Erythroblast (primary cell): ENCODE measurements around the gene TRIO.

Experiments
- GATA1 ChIP-seq: IDR thresholded peaks from 2 replicates; pipeline ENCODE4 v1.6.1; 2011; ENCODE audit warnings: low read depth, mild to moderate bottlenecking, control low read depth, low read length, moderate library complexity
- POLR2A ChIP-seq: IDR thresholded peaks from 2 replicates; pipeline ENCODE4 v1.6.1; 2011; ENCODE audit warnings: mild to moderate bottlenecking, low read length

DNA sequence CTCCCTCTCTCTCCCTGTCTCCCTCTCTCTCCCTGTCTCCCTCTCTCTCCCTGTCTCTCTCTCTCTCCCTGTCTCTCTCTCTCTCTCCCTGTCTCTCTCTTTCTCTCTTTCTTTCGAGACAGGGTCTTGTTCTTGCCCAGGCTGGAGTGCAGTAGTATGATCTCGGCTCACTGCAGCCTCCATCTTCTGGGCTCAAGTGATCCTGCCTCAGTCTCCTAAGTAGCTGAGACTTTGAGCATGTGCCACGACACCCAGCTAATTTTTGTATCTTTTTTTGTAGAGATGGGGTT, 14.3 kb downstream of the TRIO start:
- TF ChIP-seq POLR2A (no peak), GATA1 (no peak)
